SK-N-DZ (cell line): Measurements from ENCODE around the gene CERS5. TPM values are rescaled to one million over a fixed set of nuclear protein-coding genes. Genes with fewer than 3 reads are reported as not detected.

Experiments used
- DNase-seq: peaks from one replicate; pipeline ENCODE4 v3.0.0-alpha.2; 2015; ENCODE audit warnings: low spot score
- polyA plus RNA-seq, 2 experiments: library from polyadenylated mRNA; depleted of rRNA; stranded (reverse); fragments of >200 nt; gene quantifications; 2 replicates each; pipeline ENCODE4 v1.2.3, GENCODE V29; 2014

Gene CERS5, protein sequence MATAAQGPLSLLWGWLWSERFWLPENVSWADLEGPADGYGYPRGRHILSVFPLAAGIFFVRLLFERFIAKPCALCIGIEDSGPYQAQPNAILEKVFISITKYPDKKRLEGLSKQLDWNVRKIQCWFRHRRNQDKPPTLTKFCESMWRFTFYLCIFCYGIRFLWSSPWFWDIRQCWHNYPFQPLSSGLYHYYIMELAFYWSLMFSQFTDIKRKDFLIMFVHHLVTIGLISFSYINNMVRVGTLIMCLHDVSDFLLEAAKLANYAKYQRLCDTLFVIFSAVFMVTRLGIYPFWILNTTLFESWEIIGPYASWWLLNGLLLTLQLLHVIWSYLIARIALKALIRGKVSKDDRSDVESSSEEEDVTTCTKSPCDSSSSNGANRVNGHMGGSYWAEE
- polyA plus RNA-seq (2014; cell fraction: cytosol; rRNA removed), result 26.2 and 36.2 TPM in 2 replicates
- 34.9 and 42.6 TPM in 2 replicates for polyA plus RNA-seq (2014; cell fraction: nucleus; rRNA removed)

DNA sequence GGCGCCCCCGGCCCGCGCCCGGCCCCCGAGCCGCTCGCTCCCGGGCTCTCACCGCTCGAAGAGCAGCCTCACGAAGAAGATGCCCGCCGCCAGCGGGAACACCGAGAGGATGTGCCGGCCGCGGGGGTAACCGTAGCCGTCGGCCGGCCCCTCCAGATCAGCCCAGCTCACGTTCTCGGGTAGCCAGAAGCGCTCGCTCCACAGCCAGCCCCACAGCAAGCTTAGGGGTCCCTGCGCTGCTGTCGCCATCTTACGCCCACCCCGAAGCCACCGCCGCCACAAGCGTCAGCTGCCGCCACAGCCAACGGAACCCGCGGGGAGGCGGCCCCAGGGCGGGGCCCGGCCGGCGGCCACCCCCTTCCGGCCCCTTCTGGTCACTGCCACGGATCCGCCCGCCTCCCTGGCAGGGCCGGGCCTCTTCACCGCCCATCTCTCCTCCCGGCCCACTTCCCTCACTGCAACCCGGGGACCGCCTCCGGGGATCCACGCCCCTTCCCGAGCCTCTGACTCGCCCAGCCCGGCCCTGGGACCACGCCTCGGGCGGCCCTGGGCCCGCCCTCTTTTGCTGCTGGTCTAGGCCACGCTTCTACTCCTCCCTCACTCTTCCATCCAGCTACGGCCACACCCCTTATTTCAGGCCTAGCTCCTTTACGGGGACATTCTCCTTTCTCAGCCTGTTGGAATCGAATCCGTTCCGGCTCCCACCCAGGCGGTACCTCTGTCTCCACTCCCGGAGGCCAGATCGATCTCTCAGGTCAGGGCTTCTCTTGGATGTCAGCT, at the start of gene CERS5:
Gene CERS5 (minus strand): TSS at position 321 of the 780 bp plus-strand sequence. CDS start 72 bp downstream, at position 249.
- peak; percentile 99 for DNase-seq

- DNase-seq, result no peak
Observed at GRCh38 chr12:50215033-50215432, 47.9 kb upstream of the CERS5 start.

- DNase-seq, result no peak
Observed at GRCh38 chr12:50214018-50214417, 46.8 kb upstream of the CERS5 start.

- no peak for DNase-seq
Observed at GRCh38 chr12:50213439-50213838, 46.3 kb upstream of the CERS5 start.

GRCh38 chr12:50212071-50212467, 44.9 kb upstream of the CERS5 start:
- no peak for DNase-seq

- no peak for DNase-seq
Observed at GRCh38 chr12:50211392-50212070, 44.4 kb upstream of the CERS5 start.

DNA sequence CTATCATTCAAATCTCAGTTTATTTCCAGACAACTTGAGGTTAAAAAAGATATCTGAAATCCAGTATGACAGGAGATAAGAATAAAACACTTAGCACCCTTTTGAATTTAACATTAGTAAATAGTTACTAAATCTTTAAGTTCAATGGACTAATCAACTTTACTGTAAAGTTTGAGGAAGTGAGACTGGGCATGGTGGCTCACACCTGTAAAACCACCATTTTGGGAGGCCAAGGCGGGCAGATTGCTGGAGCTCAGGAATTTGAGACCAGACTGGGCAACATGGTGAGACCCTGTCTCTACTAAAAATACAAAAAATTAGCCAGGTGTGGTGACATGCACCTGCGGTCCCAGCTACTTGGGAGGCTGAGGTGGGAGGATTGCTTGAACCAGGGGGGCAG, 40.3 kb upstream of the CERS5 start:
- DNase-seq, result no peak

- no peak for DNase-seq
Observed at GRCh38 chr12:50205648-50206047, 38.5 kb upstream of the CERS5 start.

- no peak for DNase-seq
Observed at GRCh38 chr12:50203691-50204090, 36.5 kb upstream of the CERS5 start.

DNA sequence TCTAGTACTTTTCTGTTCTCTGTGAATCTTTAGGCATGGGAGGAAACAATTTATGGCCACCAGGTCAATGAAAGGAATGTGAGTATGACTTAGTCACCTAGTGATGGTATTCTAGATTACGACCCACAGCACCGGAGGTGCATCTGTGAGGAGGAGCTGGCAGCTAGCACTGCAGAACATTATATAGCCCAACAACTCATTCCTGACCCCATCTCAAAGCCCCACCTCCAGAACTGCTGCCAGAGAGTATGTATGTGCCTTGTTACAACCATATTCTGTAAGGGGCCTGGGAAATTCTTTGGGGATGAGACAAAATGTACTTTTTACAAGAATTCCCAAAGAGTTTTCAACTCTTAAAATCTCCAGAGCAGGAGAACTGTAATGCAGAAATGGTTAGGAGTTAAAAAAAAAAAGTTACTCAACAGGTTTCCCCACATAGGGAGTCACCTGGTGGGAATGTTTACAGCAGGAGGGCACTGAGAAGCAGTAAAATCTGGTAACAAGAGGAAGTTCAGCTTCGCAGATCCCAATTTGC, 34.9 kb upstream of the CERS5 start:
- no peak for DNase-seq

GRCh38 chr12:50200552-50201273, 33.5 kb upstream of the CERS5 start:
- no peak for DNase-seq

DNA sequence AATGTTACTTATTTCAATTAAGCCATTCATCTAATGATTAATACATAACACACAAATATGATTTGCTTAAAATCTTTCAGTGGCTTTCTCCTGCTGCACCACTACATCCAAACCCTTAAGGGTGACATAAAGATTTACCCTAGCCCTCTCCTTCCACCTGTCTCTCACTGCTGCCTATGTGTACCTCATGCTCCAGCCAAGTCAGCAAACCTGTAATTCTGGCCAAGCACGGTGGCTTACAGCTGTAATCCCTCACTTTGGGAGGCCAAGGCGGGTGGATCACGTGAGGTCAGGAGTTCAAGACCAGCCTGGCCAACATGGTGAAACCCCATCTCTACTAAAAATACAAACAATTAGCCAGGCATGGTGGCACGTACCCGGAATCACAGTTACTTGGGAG, 31.7 kb upstream of the CERS5 start:
- no peak for DNase-seq

DNA sequence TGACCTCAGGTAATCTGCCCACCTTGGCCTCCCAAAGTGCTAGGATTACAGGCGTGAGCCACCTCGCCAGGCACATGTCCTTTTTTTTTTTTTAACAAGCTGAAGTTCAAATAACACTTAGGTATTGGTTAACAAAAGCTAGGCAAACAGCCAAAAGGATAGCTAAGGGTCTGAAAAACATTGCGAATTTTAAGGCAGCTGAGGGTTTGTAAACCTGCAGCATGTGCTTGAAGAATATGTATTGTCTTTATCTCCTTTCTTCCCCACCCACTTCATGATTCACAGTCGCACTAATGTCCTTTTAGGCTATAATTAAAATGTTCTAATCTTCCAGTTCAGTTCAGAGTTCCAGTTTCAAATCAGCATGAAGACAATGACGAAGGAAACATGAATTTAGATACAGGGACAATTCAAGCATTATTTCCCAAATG, 30.1 kb upstream of the CERS5 start:
- no peak for DNase-seq

DNA sequence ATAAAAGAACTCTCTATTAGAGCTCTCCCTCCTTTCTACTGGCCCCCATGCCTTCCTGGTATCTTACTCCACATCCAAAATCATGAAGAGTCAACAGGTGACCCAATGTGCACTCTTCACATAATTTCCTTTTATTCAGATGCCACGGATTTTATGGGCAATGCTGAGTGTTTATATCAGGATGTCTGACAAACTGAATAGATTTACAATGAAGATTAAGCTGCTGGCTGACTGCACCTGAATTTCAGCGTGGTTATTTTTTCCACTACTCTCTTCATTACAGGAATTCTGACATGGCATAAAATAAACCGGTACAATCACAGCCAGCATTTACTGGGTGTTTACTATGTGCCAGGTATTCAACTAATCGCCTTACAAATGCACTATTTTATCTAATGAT, 29.4 kb upstream of the CERS5 start:
- DNase-seq, result no peak

GRCh38 chr12:50195832-50196231, 28.7 kb upstream of the CERS5 start:
- no peak for DNase-seq

DNA sequence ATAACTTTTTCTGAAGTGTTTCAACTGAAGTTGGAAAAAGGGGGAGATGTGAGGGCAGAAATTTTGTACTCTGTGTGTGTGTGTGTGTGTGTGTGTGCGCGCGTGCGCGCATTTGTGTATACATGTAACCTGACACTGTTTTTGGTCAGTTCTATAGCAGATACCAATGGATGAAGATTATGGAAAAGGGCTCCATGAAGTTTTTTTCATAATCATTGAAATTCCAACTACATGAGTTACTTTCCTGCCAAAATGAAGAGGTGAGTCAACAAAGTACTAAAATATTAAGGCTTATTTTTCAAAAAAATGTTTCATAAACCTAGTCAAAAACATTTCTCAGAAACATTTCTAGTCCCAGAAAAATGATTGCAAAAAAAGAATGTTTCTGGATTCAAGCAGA, 25.7 kb upstream of the CERS5 start:
- no peak for DNase-seq

DNA sequence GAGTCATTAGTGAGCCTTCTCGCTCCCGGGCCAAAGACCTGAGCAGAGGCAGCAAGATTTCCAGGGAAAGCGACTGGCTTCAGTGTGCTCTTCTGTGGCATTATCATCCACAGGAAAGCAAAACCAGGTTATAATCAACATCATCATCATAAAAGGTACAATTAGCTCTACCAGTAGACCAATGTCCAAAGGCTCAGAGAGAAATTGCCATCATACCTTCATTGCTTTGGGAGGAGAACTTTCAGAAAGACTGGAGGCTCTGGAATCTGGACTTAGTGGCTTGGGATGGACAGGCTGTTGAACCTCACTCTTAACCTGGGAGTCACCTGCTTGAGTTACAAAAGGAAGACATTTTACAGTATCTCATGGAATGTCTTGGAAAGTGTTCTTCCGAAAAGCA, 25.1 kb upstream of the CERS5 start:
- no peak for DNase-seq

- no peak for DNase-seq
Observed at GRCh38 chr12:50190859-50191258, 23.7 kb upstream of the CERS5 start.

- no peak for DNase-seq
Observed at GRCh38 chr12:50188875-50189575, 21.9 kb upstream of the CERS5 start.

- DNase-seq, result no peak
Observed at GRCh38 chr12:50188241-50188781, 21.1 kb upstream of the CERS5 start.
